HEK293 (cell line): Measurements from ENCODE around the gene BRAT1.

Source experiments
- CTCF ChIP-seq: fragments of 450-650 bp; formaldehyde crosslinking; IDR thresholded peaks from 2 replicates; pipeline ENCODE4 v1.5.1; 2016; ENCODE audit warnings: missing biosample characterization, missing genetic modification characterization
- ZNF580 ChIP-seq: fragments of 450-650 bp; formaldehyde crosslinking; IDR thresholded peaks from 2 replicates; pipeline ENCODE4 v1.5.1; 2016; ENCODE audit warnings: missing biosample characterization, missing genetic modification characterization

DNA sequence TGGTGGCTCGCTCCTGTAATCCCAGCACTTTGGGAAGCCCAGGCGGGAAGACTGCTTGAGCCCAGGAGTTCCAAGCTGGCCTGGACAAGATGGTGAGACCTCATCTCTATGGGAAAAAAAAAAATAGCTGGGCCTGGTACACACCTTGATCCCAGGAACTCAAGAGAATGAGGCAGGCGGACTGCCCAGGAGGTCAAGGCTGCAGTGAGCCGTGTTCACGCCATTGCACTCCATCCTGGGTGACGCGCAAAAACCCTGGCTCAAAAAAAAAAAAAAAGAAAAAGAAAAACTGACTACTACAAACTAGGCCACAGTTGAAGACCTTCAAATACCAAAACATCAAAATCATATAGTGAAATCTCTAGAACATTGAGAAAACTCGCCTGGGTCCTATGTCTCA lies 3.9 kb downstream of the BRAT1 start:
- TF ChIP-seq CTCF (tag by site-specific recombination) (no peak), ZNF580 (tag by site-specific recombination) (no peak)
